Fibroblast of peridontal ligament (primary cell): ENCODE data around the gene SERPING1.

Experiments
- DNase-seq: peaks from one replicate; pipeline ENCODE4 v3.0.0-alpha.2; 2010; ENCODE audit errors: extremely low read depth

The SERPING1 gene

GRCh38 chr11:57597461-57597915 is at the start of gene SERPING1:
Gene SERPING1, plus strand, starts transcription at chr11:57597685. Its CDS starts 586 bp downstream, at chr11:57598271.
- peak; percentile 19 for DNase-seq

- no peak for DNase-seq
These were observed 49.6 kb upstream of the SERPING1 start for GRCh38 chr11:57547854-57548377.

GRCh38 chr11:57549983-57550382 is 47.5 kb upstream of the SERPING1 start:
- no peak for DNase-seq

GRCh38 chr11:57551941-57552340 is 45.5 kb upstream of the SERPING1 start:
- no peak for DNase-seq

DNA sequence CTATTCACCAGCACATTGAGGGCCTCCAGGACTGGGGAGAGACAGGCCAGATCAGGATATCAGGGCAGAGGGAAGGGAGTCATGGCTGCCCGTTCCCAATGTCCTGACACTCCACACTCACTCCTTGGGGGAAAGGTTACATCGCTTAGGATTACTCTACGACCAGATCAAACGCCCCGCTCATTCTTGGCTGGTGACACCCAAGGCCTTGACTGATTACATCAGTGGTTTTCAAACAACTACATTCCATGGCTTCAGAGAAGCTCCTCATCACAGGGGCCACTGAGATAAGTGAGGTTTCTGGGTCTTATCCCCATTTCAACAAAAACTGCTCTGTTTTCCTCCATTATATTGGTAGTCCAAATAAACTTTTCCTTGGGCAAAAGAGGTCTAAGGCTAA is 45.0 kb upstream of the SERPING1 start:
- DNase-seq = no peak

DNA sequence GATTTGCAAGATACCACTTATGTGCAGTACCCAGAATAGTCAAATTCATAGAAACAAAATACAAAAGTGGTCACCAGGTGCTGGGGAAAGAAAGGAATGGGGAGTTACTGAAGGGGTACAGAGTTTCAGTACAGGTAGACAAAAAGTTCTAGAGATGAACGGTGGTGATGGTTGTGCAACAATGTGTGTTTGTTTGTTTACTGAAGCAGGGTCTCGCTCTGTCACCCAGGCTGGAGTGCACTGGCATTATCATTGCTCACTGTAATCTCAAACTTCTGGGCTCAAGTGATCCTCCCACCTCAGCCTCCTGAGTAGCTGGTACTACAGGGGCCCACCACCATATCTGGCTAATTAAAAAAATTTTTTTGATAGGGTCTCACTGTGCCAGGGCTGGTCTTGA is 42.1 kb upstream of the SERPING1 start:
- DNase-seq = no peak

- no peak for DNase-seq
These were observed 41.4 kb upstream of the SERPING1 start for GRCh38 chr11:57556041-57556440.

GRCh38 chr11:57560146-57560545 is 37.3 kb upstream of the SERPING1 start:
- no peak for DNase-seq

DNA sequence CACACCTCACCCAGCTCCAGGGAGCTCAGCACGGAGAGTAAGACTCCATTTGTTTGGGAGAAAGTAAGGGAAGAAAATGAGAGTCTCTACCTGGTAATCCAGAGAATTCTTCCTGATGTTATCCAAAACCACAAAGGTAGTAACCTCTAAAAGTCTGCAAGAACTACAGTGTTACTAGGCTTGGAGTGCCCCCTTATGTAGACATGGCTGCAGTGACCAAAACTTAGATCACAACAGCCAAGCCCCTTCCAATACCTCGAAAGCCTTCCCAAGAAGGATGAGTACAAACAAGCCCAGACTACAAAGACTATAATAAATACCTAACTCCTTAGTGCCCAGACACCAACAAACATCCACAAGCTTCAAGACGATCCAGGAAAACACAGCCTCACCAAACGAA is 34.9 kb upstream of the SERPING1 start:
- no peak for DNase-seq

DNA sequence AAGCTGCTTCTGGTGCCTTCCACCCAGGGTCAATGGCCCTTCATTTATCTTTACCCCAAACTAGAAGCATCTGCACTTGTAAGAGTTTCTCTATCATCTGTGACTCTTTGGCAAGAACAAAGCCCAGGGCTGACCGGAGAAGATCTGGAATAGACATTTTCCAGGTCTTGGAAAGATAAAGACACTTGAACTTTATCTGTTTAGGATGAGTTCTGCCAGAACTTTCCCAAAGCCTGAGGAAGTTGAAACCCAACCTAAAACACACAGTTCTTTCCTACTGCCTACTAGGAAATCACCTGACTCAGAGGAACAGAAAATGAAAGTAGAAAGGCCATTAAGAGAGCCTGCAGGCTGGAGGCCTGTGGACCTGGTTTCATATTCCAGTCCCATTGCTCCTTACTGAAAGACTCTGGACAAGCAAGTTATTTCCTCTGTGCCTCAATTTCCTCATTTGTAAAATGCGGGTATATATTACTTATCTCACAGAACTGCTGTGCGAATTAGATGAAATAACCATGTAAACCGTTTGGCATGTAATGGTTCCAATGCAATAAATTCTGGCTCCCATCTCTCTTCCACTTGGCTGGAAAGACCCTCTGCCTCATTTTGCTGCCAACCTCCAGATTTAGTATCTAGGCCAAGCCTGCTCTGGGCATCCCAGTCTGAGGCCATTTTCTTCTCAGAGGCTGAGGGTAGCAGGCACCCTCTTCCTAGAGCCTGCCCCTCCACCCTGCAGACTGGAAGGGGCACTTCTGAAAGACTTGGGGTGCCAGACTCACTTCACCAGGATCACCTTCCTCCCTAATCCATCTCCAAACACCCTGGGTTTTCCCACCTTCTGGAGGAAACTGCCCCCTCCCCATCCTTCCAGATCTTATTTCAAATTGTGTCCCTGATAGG is 31.2 kb upstream of the SERPING1 start:
- peak; percentile 73 for DNase-seq

DNA sequence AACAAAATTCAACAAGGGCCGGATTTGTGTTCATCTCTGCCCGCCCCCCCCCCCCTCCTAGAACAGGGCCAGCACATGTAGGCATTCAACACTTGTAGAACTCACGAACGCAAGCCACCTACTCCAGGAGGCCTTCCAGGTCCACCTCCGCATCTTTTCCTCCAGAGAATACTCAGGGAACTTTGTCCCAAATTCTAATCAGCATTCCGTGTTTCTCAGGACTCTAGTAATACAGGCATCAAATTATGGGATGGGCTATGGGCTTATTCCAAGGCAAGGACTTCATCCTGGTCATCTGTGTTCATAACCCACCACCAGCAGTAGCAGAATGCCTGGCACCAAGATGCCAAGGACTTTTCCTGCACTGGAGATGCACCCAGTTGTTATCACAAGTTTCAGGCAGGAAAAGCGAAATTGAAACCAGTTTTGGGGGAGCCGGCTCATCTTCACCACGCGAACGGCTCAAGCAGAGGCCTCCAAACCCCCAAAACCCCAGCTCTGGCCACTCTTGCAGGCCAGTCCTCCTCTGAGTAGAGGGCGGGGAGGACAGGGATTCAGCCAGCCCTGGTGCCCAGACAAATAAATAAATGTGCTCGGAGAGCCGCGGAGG is 30.5 kb upstream of the SERPING1 start:
- peak; percentile 18 for DNase-seq

GRCh38 chr11:57567515-57568329 is 29.8 kb upstream of the SERPING1 start, which contains the start of gene UBE2L6:
Gene UBE2L6, minus strand, starts transcription at chr11:57567672. Its CDS starts 61 bp downstream, at chr11:57567611.
- no peak for DNase-seq

GRCh38 chr11:57568330-57568766 is 29.1 kb upstream of the SERPING1 start:
- DNase-seq = peak; percentile 77

DNA sequence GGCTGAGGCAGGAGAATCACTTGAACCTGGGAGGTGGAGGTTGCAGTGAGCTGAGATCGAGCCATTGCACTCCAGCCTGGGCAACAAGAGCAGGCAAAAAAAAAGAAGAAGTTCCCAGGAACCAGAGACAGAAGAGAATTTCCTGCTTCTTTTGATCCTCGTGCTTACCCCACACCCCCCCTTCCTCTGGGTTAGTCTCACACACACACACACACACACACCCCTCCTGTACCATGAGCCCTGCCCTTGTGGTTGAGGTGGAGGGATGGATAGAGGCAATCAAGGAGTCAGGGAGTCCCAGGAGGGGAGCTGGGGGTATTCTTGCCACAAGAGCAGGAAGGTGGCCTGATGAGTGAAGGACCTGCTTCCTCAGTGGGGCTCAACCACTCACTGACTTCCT is 25.9 kb upstream of the SERPING1 start:
- no peak for DNase-seq

DNA sequence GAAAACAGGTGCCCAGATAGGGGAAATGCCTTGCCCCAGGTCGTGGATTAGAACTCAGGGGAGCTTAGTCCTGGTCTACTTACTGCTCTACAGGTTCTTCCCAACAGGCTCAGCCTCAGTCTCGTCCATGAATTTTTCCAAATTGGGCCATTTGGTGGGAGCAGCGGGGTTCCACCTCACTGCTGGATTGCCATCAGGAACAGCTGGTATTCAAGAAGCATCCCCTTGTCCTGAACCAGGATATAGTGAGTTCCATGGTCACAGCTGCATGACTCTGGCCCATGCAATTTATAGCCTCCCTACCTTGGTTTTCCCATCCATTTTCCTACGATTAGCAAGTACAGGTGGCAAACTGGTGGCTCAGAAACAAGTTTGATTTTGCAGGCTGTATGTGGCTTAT is 23.4 kb upstream of the SERPING1 start:
- DNase-seq = no peak

DNA sequence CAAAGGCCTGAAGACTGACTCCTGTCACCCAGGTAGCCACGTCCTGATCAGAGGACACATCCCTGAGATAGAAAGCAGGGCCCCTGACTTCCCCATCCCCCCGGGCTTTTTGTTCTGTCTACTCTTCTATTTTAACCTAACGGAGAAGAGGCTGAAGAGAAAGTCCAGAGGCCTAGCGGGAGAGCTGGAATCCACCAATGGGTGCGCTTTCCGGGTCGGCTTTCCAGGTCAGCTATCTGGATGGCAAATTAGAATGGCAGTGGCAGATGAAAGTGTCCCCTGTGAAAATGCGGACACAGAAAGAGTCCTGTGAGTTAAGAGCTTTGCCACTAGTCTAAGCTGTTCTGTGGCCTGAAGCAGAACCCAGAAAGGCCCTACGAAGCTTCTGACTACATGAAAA is 13.1 kb upstream of the SERPING1 start:
- no peak for DNase-seq

DNA sequence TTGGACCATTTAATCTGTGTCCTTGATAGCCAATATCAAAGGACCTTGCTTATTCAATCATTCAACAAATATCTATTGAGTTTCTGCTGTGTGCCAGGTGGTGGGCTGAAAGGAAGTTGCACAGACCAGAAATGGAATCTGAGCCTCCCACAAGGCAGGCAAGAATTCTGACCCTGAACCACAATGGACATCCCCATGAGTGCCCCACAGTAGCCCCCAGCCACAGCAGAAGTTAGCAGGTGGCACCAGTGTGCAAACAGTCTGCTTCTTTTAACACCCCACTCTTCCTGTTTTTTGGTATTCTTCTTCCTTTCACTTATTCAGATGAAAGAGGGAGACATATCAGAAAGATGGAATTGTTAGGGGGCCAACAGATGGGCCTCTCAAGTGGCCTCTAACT is 12.2 kb upstream of the SERPING1 start:
- DNase-seq = no peak

- DNase-seq = no peak
These were observed 10.7 kb upstream of the SERPING1 start for GRCh38 chr11:57586711-57587245.

DNA sequence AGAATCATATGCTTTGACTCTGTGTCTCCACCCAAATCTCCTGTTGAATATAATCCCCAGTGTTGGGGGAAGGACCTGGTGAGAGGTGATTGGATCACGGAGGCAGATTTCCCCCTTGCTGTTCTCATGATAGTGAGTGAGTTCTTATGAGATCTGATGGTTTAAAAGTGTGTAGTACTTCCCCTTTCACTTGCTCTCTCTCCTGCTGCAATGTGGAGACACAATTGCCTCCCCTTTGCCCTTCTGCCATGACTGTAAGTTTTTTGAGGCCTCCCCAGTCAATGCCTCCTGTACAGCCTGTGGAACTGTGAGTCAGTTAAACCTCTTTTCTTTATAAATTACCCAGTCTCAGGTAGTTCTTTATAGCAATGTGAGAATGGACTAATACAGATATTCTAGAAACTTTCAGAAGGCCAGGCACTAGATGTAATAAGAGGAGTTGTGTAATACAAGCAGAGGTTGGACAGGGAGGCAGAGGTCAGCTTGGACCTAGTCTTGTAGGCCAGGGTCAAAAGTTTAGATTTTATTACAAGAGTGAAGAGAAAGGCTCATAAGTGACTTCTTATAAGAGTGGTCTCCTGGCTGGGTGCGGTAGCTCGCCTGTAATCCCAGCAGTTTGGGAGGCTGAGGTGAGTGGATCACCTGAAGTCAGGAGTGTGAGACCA is 9.3 kb upstream of the SERPING1 start:
- no peak for DNase-seq

DNA sequence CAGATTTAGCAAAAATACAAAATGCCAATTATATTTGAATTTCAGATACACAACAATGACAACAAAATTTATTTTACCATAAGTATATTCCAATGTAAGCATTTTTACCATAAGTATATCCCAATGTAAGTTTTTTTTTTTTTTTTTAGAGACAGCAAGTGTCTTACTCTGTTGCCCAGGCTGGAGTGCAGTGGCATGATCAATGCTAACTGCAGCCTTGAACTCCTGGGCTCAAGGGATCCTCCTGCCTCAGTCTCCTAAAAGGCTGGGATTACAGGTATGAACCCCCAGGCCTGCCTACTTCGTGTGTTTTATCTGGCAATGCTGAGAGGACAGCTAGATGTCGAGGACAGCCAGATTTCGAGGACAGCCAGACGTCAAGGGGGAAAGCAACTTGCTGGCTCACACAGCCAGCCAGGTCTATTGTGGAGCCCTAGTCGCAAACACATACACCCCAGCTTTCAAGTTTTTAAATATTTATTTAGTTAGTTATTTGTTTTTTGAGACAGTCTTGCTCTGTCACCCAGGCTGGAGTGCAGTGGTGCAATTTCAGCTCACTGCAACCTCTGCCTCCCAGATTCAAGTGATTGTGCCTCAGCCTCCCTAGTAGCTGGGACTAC is 1.1 kb upstream of the SERPING1 start:
- no peak for DNase-seq
